H4 (cell line): ENCODE data around the gene TBC1D19. TPM values are rescaled to one million over a fixed set of nuclear protein-coding genes. Genes with fewer than 3 reads are reported as not detected.

ENCODE experiments used
- DNase-seq: peaks from one replicate; pipeline ENCODE4 v3.0.0-alpha.2; 2015; ENCODE audit warnings: low spot score
- total RNA-seq: library from RNA; depleted of rRNA; stranded (reverse); fragments of >200 nt; shearing (Covaris generic); gene quantifications from 2 replicates; pipeline ENCODE4 v1.2.3, GENCODE V29; 2014

TBC1D19 gene
- total RNA-seq, 1 experiment from 2014 or later: 16.6 TPM

DNA sequence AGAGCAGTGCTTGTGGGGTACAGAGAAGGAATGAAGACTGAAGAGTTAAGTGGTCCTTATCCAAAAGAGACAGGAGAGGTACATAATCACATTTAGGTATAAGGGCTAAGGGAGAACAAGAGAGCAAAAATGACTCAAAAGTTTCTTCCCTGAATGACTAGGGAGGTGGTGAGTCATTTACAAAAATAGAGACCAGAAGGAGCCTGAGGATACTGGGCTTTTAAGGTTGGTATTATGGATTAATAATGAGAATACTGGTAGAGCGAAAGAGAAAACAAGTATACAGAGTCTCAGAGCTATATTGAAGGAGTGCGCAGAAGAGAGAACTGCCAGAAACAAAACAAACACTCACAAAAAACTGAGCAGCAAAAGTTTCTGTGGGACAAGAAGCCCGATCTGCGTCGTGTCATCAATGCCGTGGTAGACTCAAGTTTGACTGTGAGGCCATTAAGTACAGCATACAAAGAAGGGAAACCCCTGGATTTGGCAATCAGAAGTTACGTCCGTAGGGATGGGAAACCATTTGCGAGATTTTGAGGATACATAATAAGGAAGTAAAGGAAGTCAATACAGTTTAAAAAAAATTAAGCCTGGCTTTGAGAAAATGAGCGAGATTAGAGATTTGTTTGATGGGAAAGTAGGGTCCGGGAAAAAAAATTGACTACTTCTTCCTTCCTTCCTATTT lies 147.6 kb downstream of the TBC1D19 start:
- no peak for DNase-seq

DNA sequence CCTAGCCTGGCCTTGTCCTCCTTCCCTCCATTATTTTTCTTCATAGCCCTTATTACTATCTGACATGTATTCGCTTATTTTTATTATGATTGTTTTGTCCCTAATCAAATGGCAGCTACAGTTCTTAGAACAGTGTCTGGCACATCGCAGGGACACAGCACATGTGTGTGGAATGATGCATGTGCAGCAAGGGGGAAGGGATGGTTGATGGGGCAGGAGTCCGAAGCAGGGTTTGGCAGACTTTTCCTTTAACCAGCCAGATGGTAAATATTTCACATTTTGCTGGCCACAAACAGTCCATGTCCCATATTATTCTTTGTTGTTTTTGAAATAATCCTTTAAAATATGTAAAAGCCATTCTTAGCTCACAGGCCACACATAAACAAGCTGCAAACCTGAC lies 148.5 kb downstream of the TBC1D19 start:
- no peak for DNase-seq

DNA sequence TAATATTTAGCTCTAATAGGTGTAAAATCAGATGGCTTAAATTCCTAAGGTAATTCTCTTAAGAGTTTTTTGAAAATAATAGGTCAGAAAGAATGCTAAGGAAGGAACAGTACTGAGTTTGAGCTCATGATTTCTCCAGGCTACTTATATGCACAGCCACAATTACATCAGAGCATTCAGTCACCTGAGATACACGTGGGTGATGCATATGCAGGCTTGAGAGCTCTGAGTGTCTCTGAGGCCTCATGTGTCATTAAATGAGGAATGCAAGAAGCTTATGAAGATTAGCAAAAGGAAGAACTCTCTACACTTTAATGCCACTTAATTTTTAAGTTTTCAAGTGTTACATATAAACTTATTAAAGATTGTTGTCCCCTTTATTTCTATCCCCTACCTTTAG lies 152.7 kb downstream of the TBC1D19 start:
- peak; percentile 42 for DNase-seq

DNA sequence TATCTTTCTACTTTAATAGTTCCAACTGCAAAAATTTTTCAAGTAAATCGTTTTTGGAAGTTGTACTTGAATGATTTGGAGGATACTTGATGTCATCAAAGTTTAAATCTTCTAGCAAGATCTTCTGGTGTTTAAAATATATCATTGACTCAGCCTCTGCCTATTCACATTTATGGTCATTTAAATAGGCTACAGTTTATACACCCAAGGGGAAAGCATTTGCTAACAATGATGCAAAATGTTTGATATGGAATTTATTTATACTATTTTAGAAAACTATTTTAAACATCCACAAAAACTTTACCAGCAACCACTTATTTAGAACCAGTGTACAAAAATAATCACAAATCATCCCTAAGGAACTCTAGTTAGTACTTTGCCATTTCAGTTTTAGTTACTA lies 153.5 kb downstream of the TBC1D19 start:
- no peak for DNase-seq

DNA sequence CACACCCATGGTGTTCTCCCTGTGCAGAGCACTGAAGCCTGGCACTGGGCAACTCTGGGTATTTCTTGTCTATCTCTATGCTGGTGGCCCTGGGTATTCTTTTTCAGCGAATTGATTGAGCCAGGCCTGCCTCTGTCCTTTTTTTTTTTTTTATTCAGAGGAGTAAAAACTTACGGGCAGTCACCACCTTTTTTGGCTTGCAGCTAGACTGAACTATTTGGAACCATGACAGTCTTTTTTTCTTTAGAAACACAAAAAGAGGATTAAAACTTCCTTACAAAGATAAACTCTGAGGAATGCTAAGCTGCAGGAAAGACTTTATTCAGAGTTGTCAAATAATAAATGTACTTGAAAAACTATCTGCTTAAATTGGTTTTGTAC lies 157.6 kb downstream of the TBC1D19 start:
- DNase-seq: no peak

DNA sequence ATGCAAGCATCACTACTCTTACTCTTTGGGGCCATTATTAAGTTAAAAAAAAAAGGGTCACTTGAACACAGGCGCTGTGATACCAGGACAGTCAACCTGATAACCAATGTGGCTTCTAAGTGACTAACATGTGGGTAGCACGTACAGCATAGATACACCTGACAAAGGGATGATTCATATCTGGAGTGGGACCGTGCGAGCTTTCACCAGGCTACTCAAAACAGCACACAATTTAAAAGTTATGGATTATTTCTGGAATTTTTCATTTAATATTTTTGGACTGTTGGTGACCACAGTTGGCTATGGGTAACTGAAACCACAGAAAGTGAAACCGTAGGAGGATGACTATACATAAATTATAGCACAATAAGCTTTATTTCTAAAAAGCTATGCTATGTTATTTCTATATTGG lies 162.9 kb downstream of the TBC1D19 start:
- DNase-seq: no peak

DNA sequence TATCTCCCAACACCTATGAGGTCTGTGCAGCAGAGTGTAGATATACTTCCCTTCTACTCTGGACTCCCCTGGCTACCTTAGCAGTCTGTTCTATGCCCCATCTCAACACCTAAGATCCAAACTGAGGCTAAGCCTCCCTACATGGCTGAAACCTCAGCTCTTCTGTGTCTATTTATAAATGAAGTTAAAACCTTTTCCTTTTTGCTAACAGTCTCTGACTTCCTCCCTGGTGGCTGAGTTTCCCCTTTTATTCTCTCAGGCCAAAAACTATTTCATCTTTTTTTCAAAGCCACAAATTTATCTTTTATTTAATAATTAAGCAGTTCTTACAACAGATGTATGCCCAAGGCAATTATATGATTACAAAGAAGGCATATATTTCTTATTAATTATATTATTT lies 164.9 kb downstream of the TBC1D19 start:
- no peak for DNase-seq

DNA sequence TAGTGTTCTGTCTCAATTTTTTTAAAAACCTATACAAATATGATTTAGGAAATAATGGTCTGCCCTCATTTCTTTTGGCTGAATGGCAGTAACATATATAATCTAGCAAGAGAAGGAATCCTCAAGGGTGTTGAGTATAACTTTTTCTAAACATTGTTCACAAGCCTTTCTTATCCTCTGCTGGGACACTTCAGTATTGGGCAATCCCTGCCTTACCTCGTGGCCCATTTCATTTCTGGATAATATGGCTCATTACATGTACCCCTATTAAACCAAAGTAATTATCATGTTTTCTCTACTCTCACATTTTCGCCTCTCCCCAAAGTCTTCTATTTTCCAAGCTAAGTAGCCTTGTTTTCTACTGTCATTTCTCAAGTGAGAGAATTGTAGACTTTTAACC lies 166.0 kb downstream of the TBC1D19 start:
- DNase-seq: no peak

DNA sequence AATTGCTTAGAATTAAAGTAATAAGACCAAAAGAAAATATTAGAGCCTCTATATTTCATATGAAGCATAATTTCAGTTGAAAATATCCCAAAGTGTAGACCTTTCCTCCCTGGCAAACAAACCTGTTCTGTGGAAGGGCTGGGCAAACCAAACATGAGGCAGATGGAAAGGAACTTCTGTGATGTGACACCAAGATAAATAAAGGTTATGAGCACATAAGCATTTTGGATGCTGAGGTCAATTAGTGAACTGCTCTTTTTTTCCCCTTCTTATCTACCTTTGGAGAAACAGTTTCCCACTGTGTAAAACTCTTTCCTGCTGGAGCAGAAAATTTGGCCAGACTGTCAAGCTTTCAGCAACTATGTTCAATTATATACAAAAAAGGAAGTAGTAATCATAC lies 167.1 kb downstream of the TBC1D19 start:
- no peak for DNase-seq

DNA sequence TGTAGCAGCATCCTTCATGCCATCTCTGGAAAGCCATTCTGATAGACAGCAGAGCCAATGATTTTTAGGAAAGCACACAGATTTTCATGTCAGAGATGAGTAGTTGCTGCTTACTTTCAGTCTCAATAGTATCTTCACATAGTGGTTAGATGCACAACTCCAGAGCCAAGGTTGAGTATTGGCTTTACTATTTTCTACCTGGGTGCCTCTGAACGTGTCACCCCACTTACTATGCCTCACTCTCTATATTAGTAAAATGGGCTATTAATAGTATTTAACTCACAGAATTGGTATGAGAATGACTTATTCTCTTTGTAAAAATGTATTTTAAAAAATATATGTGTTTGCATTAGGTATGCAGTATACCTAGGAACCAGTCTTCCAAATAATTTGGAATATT lies 168.0 kb downstream of the TBC1D19 start:
- DNase-seq: no peak

DNA sequence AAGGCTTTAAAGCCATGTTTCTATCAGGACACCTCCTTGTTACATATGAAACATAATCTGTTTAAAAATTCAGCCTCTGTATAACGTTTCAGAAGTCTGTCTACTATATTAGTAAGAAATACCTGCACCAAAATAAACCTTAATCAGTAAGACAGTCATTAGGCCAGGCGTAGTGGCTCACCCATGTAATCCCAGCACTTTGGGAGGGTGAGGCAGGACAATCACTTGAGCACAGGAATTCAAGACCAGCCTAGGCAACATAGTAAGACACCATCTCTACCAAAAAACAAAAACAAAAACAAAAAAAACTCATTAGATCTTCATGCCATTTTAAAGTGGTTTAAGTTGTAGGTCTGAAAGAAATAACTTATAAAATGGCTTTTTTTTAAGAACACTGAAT lies 169.3 kb downstream of the TBC1D19 start:
- DNase-seq: no peak

DNA sequence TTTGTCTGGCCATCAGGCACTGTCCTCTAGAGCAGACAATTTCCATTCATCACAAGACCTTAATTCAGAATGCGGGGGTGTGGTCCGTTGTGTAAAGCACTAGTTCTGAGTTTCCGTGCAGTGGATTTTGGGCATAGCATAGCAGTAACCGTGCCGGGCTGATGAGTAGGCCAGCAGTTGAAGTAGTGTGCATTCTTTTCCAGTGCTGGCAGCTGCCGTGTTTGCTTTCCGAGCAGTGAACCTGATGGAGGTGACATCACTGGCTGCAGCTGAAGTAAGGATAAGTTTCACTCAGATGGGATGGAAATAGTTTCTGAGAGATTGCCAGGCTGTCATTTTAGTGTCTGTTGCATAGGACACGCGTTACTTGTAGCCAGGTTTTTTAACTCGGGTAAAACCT lies 169.7 kb downstream of the TBC1D19 start:
- DNase-seq: no peak

DNA sequence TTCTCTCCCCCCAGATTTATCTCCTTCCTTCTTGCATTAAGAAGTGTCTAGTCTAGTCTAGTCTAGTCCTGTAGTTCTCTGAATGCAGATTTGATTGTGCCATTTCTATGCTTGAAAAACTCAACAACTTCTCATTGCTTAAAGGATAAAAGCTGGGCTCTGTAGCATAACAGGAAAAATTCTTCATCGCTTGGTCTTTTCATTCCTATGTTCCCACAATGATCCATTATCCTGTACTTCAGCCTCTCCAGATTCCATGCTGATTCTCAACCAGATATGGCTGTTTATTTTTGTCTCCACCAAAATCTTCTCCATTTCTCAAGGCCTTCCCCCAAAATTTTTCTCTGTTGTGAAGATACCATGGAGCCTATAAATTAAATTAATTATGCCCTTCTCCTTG lies 173.9 kb downstream of the TBC1D19 start:
- no peak for DNase-seq

DNA sequence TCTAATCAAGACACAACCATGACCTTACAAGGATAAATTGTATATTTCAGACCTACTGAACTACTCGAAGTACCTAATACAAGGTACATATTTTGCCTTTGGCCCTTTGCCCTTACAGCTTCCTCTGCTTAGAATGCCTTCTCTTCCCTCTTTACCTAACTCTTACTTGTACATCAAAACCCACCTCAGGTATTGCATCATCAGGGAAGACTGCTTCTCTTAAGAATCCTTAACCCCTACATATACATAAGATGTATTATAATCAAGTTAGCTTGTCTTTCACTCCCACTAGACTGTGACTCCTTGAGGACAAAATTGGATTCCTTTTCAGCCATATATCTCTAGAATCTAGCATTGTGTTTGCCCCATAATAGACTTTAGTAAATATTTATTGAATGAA lies 175.0 kb downstream of the TBC1D19 start:
- DNase-seq: no peak

DNA sequence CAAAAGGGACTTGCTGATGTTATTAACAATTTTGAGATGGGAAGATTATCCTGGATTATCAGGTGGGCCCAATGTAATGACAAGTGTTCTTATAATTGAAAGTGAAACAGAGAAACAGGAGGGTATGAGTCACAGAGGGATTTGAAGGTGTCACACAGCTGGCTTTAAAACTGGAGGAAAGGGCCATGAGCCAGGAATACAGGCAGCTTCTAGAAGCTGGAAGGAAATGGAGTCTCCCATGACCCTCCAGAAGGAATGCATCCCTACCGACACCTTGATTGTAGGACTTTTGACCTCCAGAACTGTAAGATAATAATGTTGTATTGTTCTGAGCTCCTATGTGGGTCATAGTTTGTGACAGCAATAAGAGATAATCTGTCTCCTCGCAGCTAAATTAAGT lies 178.8 kb downstream of the TBC1D19 start:
- DNase-seq: peak; percentile 35

DNA sequence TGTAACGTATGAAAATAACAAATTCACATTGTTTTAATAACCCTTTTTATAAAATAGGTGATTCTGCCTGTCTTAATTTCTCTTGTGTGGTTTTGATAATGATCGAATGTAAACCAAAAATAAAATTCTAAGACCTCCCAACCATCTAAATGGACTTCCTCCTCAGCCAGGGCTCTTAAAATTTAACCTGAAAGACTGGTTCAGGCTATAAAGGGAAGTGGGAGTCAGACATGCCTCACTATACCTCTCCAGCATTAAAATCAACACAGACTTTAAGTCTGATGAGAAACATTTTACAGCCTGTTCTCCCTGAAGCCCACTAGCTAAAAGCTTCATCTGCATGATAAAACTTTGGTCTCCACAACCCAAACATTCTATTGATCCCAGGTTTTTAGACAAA lies 179.2 kb downstream of the TBC1D19 start:
- no peak for DNase-seq

DNA sequence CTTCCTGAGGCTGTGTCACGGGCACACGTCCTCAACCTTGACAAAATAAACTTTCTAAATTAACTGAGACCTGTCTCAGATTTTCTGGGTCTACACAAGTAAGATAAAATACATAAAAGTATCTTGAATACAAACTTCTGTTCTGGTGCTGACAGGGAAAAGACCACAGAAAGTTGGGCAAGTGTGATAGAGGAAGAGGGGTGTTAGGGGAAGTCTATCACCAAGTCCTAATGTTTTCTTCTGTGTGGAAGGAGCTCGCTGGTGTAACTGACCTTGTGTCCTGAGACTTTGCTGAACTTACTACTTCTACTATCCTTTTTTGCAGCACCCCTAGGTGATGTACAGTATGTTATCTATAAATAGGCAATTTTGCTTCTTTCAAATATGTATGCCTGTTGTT lies 179.8 kb downstream of the TBC1D19 start:
- DNase-seq: no peak

DNA sequence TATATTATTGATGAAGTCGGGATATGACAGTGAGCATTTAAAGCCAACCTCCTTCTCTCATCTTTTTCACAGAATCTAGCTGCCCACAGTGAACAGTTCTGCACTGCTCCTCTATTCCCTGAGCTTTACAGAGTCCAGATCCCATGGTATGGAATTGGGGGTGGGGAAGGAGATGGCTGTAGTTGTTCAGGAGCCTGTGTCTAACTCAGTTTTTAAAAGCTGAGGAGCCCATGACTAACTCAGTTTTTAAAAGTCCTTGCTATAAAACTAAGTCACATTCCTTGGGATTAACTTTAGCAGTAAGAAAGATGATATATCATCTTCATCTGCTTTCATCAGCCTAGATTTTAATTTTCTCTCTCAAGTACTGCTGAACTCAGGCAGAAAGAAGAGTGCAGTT lies 180.3 kb downstream of the TBC1D19 start:
- DNase-seq: no peak

DNA sequence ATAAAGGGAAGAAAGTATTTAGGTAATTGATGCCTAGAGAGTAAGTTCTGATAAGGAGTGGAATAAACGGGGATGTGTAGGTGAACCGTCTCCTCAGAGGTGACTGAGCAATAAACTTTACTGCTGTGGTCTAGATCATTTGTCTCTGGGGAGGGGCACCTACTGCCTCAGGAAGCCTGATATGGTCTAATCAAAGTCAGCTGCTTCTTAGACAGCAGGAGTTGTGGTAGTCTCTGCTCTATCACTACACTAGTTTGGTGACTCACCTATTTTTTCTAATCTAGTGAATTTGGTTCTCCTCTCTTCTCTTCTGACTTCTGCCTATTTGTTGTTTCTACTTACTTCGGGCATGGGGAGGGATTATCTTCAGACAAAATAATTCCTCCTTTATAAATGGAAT lies 181.6 kb downstream of the TBC1D19 start:
- no peak for DNase-seq

DNA sequence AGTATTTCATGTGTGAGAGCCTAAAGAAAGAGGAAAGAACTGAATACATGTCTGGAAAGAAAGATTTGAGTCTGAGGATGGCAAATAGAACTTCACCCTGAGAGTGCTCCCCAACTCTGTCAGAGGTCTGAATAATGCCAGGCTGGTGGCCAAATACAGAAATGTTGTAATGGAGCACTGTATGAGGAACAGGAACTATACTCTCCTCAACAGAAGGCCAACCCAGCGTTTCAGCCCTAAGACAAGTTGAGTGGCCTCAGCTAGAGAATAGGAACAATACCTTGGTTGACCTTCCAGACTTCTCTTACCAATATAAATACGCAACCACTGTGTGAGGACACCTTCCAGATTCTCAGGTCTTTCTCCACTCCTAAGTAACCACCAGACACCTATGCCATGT lies 182.3 kb downstream of the TBC1D19 start:
- DNase-seq: no peak

DNA sequence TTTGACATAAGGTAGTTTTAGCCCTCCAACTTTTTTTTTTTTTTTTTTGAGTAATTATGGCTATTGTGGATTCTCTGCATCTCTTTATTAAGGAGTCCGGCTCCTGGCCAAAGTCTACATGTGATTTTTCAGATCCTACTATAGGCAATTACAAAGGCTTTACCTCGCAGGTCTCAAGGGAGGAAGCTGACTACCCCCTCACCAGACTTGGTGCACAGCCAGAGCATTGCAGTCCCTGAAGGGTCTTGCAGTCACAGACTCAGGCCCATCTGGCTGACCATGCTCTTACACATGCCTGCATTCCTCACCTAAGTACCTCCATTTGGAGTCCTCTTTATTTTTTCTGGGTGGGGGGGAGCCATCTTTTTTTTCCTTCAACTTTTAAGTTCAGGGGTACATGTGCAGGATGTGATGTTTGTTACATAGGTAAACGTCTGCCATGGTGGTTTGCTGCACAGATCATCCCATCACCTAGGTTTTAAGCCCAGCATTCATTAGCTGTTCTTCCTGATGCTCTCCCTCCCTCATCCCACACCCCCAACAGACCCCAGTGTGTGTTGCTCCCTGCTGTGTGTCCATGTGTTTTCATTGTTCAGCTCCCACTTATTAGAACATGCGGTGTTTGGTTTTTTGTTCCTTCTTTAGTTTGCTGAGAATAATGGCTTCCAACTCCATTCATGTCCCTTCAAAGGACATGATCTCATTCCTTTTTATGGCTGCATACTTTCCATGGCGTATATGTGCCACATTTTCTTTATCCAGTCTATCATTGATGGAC lies 188.4 kb downstream of the TBC1D19 start:
- DNase-seq: no peak

DNA sequence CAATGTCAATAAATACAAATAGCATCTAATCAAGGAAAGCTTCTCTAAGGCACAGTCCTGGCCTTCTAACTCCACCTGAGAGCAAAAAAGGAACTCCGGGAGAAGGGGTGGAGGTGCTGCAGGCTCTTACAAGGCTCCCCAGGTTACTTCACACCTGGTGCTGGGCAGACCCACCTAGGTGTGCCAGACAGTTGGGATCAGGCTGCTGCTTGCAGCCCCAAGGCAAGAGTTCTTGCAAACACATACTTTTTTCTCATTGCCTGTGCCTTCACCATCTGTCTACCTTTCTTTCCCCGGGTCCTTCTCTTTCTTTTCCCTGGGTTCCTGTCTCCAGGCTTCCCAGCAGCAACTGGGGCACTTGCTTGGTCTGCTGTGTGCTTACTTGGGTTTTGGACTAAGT lies 195.3 kb downstream of the TBC1D19 start:
- DNase-seq: no peak

DNA sequence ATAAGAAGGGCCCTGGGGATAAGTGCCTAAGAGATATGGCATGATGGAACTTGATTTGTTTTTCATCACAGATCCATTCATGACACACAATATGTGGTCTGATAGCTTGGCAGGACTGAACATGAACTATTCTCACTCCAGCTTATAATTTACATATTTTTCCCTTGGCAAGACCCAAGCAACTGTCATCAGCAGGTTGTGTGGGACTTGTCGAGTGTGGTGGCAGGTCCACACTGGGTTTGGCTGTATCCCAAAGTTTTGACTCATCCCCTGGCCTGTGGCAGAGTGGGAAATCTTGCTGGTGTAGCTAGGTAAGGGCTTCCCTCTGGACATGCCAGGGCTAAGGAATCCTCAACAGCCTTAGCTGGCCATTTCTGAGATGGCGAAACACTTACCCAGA lies 195.8 kb downstream of the TBC1D19 start:
- DNase-seq: peak; percentile 43

DNA sequence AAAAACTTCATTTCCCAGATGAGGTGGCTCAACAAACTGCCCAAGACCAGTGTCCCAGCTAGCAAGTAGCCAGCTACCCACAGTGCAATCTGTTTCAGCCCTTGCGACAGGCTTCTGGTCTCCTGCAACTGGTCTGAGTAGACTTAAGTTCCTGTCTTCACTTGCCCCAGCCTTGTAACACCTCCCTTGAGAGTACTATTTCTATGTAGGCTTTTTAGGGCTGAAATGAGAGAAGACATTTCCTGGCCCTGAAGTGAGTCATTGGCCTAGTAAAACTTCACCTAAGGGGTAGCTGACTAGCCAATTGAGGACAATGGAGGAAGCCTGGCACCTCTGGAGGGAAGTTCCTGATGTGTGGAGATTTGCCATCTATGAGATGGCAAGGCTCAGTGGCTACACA lies 196.7 kb downstream of the TBC1D19 start:
- peak; percentile 27 for DNase-seq
